ENCODE data around the gene SPTBN2. TPM values are rescaled to one million over a fixed set of nuclear protein-coding genes. Genes with fewer than 3 reads are reported as not detected.

The SPTBN2 gene
- total and polyA plus RNA-seq, 2 of the 8 experiments (the other 6 are each of a cell fraction or from before 2014, with no cell fraction given): 19.1 to 69.0 TPM

GRCh38 chr11:66689661-66690590 is 39.1 kb downstream of the SPTBN2 start:
- Histone ChIP-seq H3K18ac (ENCODE audit: extremely low read depth, low read length) (no peak overlapping the region), H3K14ac (ENCODE audit: insufficient read length) (no peak overlapping the region), H2BK15ac (ENCODE audit: low read length) (no peak overlapping the region), H3K79me1 (ENCODE audit: low read depth, low read length) (no peaks in the 10 kb centered on the region), H2BK120ac (replicated peaks; ENCODE audit: low read depth, low read length) (no peak overlapping the region), H3K27me3 (replicated peaks in 1 of 4; ENCODE audit: control insufficient read depth in 3 of 4, extremely low read depth in 1 of 4, insufficient read depth in 3 of 4, low read length in 3 of 4) (no peaks in the 10 kb centered on the region), H3K23ac (ENCODE audit: insufficient read length) (no peak overlapping the region), H2BK5ac (ENCODE audit: low read depth, low read length) (no peak overlapping the region), H3K9me3 (ENCODE audit: insufficient read depth in 2 of 2, low read depth in 1 of 2, low read length in 1 of 2) (no peaks in the 10 kb centered on the region), H4K91ac (replicated peaks; ENCODE audit: insufficient read length, low read length) (no peak overlapping the region), H3K27ac (ENCODE audit: low read depth, low read length) (no peak overlapping the region), H2BK12ac (ENCODE audit: low read depth, low read length) (no peak overlapping the region), H3K79me2 (ENCODE audit: control insufficient read depth in 1 of 2, insufficient read depth in 2 of 2, low read length in 2 of 2) (no peaks in the 10 kb centered on the region), H3K9ac (replicated peaks in 1 of 4; ENCODE audit: extremely low read depth in 1 of 4, low read depth in 3 of 4, low read length in 3 of 4) (no peak overlapping the region), H3K4me1 (replicated peaks in 1 of 4; ENCODE audit: control insufficient read depth in 3 of 4, insufficient read depth in 4 of 4, low read length in 3 of 4) (peaks cover 0 to 2% (median under 1%) of the 10 kb centered on the region in 4 experiments; a peak in 2 of 7 replicates), H4K8ac (ENCODE audit: extremely low read depth, insufficient read depth, low read length) (no peak overlapping the region), H3K4me3 (ENCODE audit: extremely low read depth in 1 of 4, insufficient read depth in 2 of 4, low read depth in 3 of 4, low read length in 4 of 4) (no peak overlapping the region), H4K20me1 (replicated peaks in 1 of 2; ENCODE audit: control insufficient read depth in 1 of 2, insufficient read depth in 2 of 2, low read length in 2 of 2) (peaks cover 0 to 9% of the 10 kb centered on the region in 2 experiments), H2AFZ (ENCODE audit: low read length) (no peak overlapping the region), H3K56ac (replicated peaks; ENCODE audit: insufficient read length, low read depth, low read length) (no peak overlapping the region), H3K36me3 (ENCODE audit: control insufficient read depth in 2 of 4, insufficient read depth in 4 of 4, low read length in 3 of 4) (peaks cover 27 to 75% (median 56%) of the 10 kb centered on the region in 4 experiments), H3K4ac (replicated peaks; ENCODE audit: insufficient read length, low read depth, low read length) (no peak overlapping the region), H4K5ac (ENCODE audit: insufficient read length, low read depth, low read length) (no peak overlapping the region), H3K4me2 (ENCODE audit: insufficient read depth in 1 of 2, low read depth in 2 of 2, low read length in 2 of 2) (no peak overlapping the region), H2BK20ac (ENCODE audit: low read length) (no peak overlapping the region), H3K23me2 (ENCODE audit: low read depth, low read length) (no peaks in the 10 kb centered on the region), H2AK5ac (ENCODE audit: low read depth, low read length) (no peak overlapping the region)
- DNase-seq (ENCODE audit: low read depth in 1 of 2, low spot score in 2 of 2) (no peak), FAIRE-seq (no peak)
- 94% methylated on average over 27 of the region's 32 CpGs; no CpG with 5 or more reads in 1 of the 2 experiments for WGBS, 2 experiments (ENCODE audit: extremely low coverage in 1 of 2, insufficient coverage in 1 of 2, insufficient read length in 1 of 2, insufficient replicate concordance in 2 of 2, low coverage in 1 of 2, low lambda C conversion rate in 2 of 2, missing lambda C conversion rate in 1 of 2)
- CTCF ChIA-PET (ENCODE audit: partially characterized antibody): interaction anchor here (0.7 to 2.7 kb wide), 3 partner anchors 10 to 286 kb away, joined by 3 to 11 read pairs (median 3); no protein-coding TSS in a partner anchor
- POLR2A ChIA-PET (ENCODE audit: partially characterized antibody): no interaction called here
- no peak for TF ChIP-seq ASH2L (IDR thresholded peaks at IDR 0.05; ENCODE audit: low read length)
- TF ChIP-seq TAF7 (optimal IDR thresholded peaks at IDR 0.05; ENCODE audit: borderline replicate concordance, low read depth, low read length): no peak

All from H1 (cell line).